NT2/D1 (cell line): Measurements from ENCODE around the gene IER3.
"Not testable (repeated sequence)": the region's sequence is repeated elsewhere in the genome, so short reads cannot be mapped to it uniquely, and the experiment has no call there.

ENCODE experiments used
- SUZ12 ChIP-seq: IDR thresholded peaks from 2 replicates; pipeline ENCODE4 v1.6.1; 2011; ENCODE audit not compliant: insufficient read length, insufficient read depth; ENCODE audit errors: extremely low read depth
- YY1 ChIP-seq: IDR thresholded peaks from 2 replicates; pipeline ENCODE4 v1.6.1; 2011; ENCODE audit not compliant: insufficient read length, insufficient read depth
- ZNF274 ChIP-seq: IDR thresholded peaks from 2 replicates; pipeline ENCODE4 v1.6.1; 2011; ENCODE audit warnings: mild to moderate bottlenecking, low read depth, low read length

GRCh38 chr6:30723843-30724741 lies 20.3 kb downstream of the IER3 start:
- TF ChIP-seq YY1, ZNF274, SUZ12: not testable (repeated sequence)
